GM18517 (cell line): ENCODE results near the gene SLC9A7.

Source experiments
- ATAC-seq: cut with Tn5 transposase; IDR thresholded peaks from one replicate; pipeline ENCODE4 v1.9.1; 2021; ENCODE audit warnings: mild to moderate bottlenecking, moderate library complexity; ENCODE audit not compliant: unreplicated experiment

SLC9A7 gene

DNA sequence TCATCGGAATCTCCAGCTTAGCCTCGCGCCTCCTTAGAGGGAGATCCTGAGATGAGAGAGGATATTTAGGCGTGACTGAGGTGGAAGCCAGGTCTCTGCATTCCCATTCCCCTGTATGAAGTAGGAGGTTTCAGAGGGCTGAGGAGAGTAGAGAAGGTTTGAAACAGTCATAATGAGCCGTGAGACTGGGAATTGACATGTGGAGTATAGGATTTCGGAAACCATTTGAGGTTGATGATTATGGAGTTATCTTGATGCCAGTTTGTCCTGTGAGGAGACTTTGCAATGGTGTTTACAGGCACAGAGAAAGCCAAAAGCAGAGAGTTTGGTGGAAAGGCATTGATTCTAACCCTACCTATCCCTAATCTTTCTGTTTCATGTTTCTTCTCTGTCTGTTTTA, 183.3 kb downstream of the SLC9A7 start:
- no peak for ATAC-seq

DNA sequence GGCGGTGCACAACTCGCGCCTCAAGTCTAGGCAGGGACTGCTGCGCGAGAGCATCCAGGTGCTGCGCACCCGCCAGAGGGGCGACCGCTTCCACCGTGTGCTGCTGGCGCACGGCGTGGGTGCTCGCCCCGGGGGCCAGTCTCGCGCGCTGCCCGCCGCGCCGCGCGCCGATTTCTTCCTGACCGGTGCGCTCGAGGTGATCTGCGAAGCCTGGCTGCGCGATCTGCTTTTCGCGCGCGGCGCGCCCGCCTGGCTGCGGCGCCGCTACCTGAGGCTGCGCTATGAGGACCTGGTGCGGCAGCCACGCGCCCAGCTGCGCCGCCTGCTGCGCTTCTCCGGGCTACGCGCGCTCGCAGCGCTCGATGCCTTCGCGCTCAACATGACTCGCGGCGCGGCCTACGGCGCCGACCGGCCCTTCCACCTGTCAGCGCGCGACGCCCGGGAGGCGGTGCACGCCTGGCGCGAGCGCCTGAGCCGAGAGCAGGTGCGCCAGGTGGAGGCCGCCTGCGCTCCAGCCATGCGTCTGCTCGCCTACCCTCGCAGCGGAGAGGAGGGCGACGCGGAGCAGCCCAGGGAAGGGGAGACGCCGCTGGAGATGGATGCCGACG, 184.0 kb downstream of the SLC9A7 start:
- no peak for ATAC-seq

DNA sequence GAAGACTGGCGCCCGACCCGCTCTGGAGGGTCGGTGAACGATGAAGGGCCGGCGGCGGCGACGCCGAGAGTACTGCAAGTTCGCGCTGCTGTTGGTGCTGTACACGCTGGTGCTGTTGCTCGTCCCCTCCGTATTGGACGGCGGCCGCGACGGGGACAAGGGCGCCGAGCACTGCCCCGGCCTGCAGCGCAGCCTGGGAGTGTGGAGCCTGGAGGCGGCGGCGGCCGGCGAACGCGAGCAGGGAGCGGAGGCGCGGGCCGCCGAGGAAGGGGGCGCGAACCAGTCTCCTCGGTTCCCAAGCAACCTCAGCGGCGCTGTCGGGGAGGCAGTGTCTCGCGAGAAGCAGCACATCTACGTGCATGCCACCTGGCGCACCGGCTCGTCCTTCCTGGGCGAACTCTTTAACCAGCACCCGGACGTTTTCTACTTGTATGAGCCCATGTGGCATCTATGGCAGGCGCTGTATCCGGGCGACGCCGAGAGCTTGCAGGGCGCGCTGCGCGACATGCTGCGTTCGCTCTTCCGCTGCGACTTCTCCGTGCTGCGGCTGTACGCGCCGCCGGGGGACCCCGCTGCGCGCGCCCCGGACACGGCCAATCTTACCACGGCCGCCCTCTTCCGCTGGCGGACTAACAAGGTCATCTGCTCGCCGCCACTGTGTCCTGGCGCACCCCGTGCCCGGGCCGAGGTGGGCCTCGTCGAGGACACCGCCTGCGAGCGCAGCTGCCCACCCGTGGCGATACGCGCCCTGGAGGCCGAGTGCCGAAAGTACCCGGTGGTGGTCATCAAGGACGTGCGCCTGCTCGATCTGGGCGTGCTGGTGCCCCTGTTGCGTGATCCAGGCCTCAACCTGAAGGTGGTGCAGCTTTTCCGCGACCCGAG, 184.8 kb downstream of the SLC9A7 start:
- ATAC-seq = peak; percentile 26

DNA sequence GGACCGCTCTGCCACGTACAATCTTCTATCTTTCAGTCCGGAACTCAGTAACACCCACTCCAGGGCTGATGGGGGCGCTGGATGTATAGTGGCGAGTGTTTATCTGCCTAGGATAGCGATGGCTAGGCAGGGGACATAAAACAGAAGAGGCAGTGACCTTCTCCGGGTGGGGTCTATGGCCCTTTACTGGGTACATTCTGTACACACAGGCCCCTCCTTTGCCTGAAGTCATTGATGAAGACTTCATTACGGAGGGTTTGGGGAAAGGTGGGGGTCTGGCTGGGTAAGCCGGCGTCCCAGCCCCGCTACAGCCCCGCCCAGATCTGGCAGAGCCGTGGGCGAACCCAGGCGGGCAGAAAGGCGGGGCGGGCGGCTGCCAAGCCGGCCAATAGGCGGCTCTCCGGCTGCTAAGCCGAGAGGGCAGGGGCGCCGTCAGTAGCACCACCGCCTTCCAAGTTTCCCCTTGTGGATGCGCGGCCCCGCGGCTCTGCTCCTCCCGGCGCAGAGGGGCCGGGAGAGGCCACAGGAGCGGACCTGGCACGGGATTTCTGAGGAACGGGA, 185.5 kb downstream of the SLC9A7 start, which contains the start of gene CHST7:
CHST7 (plus strand) TSS at position 435 of the 561 bp plus-strand sequence. CDS start 167 bp downstream, outside the sequence.
- peak; percentile 39 for ATAC-seq

DNA sequence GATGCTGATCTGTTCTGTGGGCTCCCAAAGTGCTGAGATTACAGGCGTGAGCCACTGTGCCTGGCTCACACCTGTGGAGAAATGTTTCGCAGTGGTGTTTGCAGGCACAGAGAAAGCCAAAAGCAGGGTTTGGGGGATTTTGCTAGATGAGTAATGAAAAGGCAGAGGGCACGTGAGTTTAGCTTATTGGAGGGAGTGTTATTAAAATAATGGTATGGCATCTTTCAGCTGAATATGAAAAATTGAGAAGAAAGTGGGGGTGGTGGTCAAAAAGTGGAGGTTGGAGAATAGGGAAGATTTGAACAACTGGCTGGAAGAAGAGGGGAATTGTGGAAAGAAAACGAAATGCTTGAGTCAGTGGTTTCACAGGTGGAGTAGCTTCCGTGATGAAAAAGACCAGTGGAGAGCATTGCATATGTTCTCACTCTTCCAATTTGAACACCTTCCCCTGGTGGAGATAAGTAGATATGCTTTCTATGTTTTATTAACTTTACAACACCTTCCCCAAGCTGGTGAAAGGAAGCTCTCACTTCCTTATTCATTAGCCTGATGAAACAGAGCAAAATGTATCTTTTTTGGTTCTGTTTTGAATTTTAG, 186.5 kb downstream of the SLC9A7 start:
- peak; percentile 50 for ATAC-seq

DNA sequence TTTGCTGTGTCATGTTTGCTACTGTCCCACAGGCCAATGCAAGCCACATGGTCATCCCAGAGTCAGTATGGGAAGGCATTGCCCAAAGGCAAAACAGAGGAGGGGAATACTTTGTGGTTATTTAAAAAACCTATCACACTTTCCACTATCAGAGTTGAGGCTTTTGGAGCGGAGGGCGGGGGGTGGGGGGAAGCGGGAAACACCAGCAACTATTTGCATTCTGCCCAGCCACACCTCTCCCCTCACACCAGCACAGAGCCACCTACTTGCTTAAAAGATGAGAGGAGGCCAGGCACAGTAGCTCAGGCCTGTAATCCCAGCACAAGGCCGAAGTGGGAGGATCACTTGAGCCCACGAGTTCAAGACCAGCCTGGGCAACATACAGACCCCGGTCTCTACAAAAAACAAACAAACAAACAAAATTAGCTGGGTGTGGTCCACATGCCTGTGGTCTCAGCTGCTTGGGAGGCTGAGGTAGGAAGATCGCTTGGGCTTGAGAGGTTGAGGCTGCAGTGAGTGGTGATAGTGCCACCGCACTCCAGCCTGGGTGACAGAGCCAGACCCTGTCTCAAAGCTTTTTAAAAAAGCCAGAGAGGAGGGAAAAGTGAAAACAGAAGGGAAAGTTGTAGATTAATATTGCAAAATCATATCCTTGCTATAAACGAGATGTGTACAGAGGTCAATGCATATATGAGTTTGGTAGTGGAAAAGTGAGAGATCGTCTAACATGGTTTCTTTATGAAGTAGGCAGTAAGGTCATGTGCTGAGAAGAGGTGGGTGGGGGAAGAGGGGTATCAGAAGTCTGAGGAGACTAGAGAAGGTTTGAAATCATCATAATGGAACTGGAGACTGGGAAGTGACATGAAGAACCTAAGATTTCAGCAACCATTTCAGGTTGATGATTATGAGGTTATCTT, 187.2 kb downstream of the SLC9A7 start:
- no peak for ATAC-seq

DNA sequence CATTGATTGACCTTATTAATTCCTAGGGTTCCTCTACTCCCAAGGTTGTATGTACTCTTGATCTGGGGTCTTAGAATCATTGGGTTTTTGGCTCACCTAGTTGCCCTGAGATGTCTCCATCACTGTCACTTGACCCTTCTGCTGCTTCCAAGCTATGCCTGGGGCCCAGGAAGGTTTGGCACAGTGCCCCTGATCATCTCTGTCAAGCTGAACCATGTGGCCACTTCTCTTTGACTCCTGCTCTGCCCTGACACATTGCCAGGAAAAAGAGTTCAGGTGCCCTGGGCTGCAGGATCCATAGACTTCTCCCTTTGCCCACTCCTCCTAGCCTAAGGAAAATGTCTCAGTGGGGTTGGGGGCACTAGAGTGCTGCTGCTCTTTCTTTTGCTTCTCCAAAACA, 189.3 kb downstream of the SLC9A7 start:
- ATAC-seq = no peak

DNA sequence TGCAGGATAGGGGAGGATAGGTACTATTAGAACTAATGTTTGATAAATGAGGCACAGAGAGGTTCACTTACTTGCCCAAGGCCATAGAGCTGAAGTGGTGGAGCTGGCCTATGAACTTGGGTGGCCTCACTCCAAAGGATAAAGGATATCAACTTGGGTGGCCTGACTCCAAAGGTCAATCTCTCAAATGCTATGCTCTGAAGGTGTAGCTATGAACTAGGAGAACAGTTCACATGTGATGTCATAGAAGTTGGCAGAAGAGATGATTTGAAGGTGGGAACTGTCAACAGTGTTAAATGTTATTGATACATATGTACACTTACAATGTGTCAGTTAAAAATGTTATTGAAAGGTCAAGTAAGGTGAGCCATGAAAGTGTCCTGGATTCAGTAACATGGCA, 191.5 kb downstream of the SLC9A7 start:
- ATAC-seq = no peak

DNA sequence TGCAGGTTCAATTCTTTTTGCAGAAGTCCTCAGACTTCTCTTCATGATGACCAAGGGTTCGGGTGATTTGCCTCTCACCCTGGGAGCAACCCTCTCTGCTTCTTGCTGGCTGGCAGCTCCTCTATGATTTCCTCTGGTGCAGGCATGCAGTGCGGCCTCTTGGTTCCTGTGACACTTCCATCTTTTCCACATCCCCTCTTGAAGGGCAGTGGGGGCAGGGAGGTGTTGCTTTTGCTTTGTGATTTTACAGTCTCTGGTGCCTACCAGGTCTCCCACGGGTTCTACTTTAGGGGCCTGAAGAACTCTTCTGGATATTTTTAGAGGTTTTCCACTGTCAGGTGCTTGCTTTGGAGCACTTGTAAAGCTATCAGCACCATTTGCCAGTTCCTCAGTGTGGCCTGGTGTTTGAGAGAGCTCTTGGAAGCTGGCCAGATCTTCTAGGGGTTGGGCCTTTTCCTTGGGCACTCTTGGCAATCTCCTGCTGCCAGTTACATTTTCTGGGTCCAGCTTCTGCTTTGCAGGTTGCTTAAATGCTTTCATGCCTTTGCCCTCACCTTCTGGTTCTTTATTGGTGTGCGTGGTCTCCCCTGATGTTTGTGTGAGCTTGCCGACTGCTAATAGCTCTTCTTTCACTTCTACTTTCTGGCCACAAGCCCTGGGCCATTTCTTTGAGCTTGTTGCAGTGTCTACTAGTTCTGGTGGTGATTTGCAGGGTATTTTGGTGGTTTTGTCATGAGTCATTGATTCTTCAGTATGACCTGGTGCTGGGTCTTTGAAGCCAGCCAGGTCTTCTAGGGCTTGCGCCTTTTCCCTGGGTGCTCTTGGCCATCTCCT, 196.9 kb downstream of the SLC9A7 start:
- peak; percentile 99 for ATAC-seq

DNA sequence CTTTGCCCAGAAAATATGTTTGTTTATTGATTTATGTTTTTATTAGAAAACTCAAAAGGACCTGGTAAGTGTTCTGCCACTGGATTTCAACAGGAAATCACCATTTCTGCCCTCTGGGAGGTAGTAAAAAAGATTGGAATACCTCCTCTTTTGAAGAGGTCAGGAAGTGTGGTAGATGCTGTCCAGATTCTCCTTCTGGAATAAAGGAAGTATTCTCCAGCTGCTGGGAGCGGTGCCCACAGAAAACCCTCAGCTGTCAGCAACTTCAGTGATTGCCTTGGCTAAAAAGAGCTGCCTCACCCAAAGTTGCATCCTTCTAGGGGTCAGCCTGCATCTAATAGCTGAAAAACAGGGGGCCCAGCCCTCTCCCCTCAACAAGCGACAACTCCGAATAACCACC, 199.9 kb downstream of the SLC9A7 start:
- ATAC-seq = no peak

DNA sequence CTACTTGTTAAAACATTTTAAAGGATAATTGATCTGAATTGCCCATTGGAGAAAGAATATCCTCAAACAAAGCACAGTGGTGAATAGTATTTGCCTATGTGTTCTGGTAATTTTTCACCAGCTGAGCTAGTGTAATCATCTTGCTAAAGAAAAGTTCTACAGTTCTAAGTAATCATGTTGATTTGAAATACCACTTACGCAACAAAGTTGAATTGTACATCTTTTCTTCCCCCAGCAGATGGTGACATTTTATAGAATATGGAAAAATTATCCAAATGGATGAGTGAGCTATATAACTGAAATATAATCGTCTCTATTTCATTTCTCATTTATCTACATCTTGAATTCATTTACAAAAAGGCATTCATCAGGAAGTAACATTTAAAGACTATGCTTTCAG, 204.0 kb downstream of the SLC9A7 start:
- ATAC-seq = no peak

DNA sequence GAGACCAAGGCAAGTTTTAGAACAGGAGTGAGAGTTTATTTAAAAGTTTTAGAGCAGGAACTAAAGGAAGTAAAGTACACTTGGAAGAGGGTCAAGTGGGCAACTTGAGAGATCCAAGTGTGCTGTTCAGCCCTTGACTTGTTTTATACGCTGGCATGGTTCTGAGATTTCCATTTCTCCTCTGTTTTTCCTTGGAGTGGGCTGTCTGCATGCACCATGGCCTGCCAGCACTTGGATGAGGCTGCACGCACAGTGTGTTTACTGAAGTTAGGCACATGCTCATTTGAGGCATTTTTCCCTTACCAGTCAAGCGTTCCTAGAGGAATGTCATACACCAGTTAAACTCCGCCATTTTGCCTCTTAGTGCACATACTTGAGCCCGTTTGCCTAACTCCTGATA, 205.0 kb downstream of the SLC9A7 start:
- ATAC-seq = no peak

DNA sequence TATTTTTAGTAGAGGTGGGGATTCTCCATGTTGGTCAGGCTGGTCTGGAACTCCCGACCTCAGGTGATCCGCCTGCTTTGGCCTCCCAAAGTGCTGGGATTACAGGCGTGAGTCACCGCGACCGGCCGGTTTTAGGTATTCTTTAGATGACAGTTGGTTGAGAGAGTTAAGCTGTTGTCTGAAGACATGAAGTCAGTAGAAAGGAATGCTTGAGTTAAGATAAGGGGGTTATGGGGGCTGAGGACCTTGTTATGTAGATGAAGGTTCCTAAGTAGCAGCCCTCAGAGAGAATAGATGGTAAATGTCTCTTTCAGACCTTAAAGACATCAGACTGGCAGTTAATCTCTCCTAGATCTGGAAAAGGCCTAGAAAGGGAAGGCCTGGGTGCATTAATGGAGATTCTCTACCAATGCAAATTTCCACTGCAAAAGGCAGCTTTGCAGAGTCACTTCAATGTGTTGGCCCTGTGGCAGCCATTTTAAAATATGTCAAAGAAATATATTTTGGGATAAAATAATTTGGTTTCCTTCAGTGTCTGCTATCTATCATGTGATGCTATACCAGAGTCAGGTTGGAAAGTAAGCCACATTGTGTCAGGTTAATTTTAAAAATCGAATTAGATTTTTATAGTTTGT, 207.3 kb downstream of the SLC9A7 start:
- ATAC-seq = no peak

DNA sequence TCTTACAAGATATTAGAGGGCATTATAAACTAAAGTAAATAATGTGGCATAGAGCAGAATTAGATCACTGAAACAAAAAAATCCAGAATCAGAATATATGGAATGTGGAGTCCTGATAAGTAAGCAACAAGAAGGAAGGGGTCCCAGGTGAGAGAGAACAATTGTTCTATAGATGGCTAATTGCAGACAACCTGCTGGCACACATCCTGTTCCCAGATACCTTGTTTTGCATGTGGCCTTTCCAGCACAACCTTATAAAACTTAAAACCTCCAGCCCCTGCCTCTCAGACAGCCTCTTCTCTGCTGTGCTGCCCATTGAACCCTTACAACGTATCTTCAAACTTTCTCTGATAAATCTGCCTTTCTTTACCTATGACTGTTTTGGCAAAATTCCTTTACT, 209.0 kb downstream of the SLC9A7 start:
- no peak for ATAC-seq
